Cardiac fibroblast (primary cell): ENCODE results near the gene PSMF1.

Source experiments
- DNase-seq, 2 donors: peaks; one replicate each; pipeline versions ENCODE4 v3.0.0 to v3.0.0-alpha.2; 2010; ENCODE audit warnings: low read depth in 2 of 2
- H3K4me3 ChIP-seq, 2 donors: replicated peaks in 1 of 2; 1 replicate in 1 of 2; 2 replicates in 1 of 2; pipeline ENCODE4 v1.5.1; 2011; ENCODE audit warnings: low read depth in 2 of 2, low read length in 2 of 2, mild to moderate bottlenecking in 2 of 2, moderate library complexity in 1 of 2
- TF ChIP-seq, protein P1 (sequence below): IDR thresholded peaks from one replicate; pipeline ENCODE4 v1.5.1; 2011; ENCODE audit warnings: low read depth, mild to moderate bottlenecking, low read length, inconsistent platforms

The PSMF1 gene

DNA sequence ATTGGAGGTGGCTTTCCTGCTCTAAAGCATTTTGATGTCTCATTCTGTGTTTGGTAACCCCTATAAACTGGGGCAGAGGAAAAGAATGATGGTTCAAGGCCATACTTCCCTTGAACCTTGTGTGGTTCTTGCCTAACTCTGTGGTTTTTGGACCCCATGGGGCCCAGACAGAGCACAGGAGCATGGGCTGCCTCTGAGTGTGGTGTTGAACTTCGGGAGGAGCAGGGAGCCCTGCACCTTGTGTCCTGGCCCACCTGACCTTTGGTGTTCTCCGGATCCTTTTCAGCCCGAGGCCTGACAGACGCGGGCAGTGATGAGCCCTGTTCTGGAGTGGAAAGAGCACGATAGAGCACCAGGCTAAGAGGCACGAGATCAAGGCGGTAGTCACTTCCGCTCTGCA lies 47.5 kb downstream of the PSMF1 start:
- no peak overlapping the region for H3K4me3 ChIP-seq
- TF ChIP-seq, protein P1, sequence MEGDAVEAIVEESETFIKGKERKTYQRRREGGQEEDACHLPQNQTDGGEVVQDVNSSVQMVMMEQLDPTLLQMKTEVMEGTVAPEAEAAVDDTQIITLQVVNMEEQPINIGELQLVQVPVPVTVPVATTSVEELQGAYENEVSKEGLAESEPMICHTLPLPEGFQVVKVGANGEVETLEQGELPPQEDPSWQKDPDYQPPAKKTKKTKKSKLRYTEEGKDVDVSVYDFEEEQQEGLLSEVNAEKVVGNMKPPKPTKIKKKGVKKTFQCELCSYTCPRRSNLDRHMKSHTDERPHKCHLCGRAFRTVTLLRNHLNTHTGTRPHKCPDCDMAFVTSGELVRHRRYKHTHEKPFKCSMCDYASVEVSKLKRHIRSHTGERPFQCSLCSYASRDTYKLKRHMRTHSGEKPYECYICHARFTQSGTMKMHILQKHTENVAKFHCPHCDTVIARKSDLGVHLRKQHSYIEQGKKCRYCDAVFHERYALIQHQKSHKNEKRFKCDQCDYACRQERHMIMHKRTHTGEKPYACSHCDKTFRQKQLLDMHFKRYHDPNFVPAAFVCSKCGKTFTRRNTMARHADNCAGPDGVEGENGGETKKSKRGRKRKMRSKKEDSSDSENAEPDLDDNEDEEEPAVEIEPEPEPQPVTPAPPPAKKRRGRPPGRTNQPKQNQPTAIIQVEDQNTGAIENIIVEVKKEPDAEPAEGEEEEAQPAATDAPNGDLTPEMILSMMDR = no peak
- no peak for DNase-seq

DNA sequence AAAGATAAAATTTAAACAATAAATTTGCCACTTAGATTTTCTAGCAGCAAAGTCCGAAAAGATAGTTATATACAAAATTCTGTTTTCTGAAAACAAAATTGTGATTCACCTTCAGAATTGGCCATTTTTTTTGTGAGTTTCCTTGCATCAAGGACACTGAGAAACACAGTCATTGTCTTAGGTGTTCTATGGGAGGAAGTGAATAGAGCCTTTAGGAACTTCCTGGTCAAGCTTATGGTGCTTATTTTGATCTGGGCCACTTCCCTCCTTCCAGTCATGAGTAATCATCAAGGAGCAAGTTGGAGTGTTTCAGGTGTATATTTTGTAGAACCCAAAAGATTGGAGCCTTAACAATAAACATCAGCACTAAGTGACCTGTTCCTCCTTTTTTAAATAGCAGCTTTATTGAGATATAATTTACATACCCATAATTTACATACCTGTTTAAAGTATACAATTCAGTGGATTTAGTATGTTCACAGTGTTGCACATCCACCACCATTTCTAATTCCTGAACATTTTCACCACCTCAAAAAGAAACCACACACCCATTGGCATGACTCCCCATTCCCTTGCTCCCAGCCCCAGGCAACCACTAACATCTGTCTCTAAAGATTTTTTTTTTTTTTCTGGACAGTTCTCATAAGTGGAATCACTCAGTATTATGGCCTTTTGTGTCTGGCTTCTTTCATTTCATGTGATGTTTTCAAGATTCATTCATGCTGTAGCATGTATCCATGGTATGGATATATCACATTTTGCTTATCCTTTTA lies 48.7 kb downstream of the PSMF1 start:
- TF ChIP-seq, protein P1 = no peak
- peak in 1 of 2 donors; percentile 46 for DNase-seq

DNA sequence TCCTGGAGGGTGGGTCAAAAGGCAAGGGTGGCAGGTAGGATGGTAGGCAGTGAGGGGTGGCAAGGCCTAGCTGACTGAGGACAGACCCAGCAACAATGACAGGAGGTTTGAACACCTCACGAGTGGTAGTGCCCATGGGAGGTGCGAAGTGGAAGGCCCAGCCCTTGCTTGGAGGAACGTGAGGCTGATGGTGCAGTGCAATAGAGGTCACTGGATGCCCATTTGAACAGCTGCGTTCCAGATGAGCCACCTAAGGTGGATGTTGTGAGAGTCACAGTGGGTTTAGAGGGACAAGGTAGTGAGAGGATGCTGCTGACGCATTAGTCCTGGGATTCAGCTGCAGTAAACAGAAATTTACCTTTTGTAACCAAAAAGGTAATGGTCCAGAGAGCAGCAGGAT lies 50.8 kb downstream of the PSMF1 start:
- TF ChIP-seq, protein P1 = no peak
- H3K4me3 ChIP-seq = no peak overlapping the region
- DNase-seq = no peak

More for the DNA sequence above, 48.7 kb downstream of the PSMF1 start:
- H3K4me3 ChIP-seq = no peak overlapping the region

DNA sequence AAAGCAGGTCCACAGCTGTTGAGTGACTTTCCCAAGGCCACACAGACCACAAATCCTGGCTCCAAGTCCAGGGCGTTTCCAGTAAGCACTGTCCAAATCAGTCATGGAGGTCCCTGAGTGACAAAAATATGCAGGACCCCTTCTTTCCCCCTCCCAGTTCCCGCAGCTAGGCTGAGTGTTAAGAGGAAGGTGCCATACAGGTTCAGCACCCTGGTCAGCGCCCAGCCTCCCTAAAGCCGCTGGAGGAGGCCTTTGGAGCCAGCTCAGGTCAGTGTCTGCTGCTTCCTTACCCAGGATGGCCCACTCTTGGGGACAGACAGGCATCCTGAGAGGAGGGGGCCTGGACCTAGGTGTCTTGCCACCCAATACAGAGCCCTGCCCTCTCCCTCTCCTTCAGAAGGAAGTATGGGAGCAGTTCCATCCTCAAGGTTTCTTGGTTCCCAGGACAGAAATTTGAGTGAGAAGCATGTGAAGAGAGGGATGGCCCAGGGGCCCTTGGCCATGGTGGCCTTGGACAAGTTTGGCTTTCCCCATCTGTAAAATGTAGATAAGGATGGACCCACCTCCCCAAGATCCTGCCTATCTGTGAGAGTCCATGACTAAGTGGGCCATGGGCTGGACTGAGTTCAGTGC lies 53.2 kb downstream of the PSMF1 start:
- DNase-seq = peak; percentile 34 to 48
- TF ChIP-seq, protein P1 = no peak

DNA sequence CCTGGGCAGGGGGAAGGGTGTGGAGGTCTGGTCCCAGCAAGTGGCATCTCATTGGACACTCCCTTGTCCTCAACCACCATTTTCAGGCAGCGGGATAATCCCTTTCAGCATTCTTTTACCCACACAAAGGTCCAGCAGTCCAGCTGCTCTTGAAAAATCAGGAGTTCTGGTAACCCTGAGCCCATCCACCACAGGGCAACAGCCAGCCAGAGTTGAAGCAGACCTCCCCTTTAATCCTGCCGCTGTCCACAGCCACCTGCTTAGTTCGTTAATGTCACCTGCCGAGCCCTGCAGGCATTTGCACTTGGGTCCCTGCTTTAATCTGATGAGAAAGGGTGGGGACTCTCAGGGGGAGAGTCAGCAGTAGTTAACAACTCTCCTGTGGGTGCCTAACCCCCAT lies 55.3 kb downstream of the PSMF1 start:
- H3K4me3 ChIP-seq = no peak overlapping the region
- TF ChIP-seq, protein P1 = no peak
- DNase-seq = no peak

More for the DNA sequence above, 53.2 kb downstream of the PSMF1 start:
- no peak overlapping the region for H3K4me3 ChIP-seq

DNA sequence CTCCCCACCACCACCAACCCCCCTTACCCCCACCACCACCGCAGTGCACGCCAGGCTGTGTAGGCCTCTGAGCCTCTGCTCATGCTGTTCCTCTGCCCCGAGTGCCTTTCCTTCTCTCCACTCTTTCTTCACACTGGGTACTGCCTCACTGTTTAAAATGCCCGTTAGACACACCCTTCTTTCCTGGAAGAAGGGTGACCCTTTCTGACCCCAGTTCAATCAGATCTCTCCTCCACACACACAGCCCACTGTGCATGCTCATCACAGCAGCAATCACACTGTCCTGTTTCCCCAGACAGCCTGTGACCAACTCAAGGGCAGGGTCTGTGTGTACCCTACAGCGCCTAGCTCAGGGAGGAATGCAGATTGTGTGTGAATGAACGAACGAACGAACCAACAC lies 56.4 kb downstream of the PSMF1 start:
- TF ChIP-seq, protein P1 = no peak
- no peak for DNase-seq
- no peak overlapping the region for H3K4me3 ChIP-seq
